Astrocyte of the hippocampus (primary cell): ENCODE results near the gene CDK5R1.

Experiments used
- DNase-seq: peaks from one replicate; pipeline ENCODE4 v3.0.0; 2011; ENCODE audit warnings: low read depth, low spot score

The CDK5R1 gene

DNA sequence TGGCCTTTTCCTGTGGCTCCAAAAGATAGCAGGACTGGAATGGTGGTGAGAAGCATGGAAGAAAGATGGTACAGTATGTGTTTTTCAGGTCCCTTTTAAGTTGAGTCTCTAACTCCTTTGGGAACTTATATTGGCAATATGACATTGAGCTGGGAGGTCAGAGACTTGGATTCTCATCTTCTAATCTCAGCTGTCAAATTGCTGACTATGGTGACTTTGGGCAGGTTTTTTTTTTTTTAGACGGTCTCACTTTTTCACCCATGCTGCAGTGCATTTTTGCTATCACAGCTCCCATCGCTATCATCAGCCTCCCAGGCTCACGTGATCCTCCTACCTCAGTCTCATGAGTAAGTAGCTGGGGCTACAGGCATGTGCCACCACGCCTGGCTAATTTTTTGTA lies 15.1 kb upstream of the CDK5R1 start:
- no peak for DNase-seq

DNA sequence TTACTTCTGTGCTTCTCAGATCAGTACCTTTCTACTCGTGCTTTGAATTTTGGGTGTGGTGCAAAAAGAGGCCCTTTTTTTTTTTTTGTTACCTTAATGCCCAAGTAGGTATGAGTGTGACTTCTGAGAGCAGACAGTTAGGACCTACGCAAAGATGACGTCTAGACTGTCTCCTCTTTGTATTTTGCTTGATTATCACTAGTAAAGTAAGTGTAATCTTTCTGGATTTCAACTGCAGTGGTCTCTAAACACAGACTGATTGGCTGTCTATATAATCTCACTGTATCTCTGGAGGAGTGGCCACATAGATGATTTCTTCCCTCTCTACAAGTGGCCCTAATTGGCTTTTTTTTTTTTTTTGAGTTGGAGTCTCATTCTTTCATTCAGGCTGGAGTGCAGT lies 11.5 kb upstream of the CDK5R1 start:
- DNase-seq: no peak

DNA sequence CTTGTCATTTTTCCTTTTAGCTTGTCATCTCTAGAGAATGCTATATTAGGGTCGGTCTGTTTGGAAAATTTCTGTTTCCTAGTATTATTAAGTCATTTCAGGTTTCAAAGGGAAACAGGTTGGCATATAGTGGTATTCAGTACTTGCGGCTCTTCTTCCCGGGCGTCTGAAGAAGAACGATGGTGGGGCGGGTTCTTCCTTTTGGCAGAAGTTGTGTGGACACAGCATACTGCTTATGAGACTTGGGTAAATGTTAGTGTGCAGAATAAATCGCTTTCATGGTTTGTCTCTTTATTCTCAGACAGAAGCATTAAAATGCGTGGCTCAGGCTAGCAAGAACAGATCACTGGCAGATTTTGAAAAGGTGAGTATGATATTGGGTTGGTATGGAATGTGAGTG lies 9.6 kb upstream of the CDK5R1 start:
- DNase-seq: no peak

DNA sequence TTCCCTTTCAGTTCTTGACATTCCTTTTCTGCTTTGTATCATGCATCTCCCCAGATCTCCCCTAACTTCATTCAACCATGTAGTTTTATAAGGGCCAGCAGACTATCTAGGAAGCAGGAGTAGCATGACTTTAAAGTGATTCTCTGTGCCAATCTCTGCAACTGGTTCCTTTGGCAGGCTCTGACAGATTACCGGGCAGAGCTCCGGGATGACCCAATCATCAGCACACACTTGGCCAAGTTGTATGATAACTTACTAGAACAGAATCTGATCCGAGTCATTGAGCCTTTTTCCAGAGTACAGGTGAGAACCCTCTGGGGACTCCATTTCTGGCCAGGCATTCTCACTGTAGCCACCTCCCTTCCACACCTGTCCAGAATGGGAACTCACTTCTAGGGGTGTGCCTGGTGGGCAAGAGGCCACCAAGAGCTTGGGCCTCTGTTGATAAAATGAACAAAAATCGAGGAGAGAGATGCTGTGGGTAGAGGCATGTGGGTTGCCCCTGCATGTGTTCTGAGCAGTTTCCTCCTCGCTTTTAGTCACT lies 7.6 kb upstream of the CDK5R1 start:
- no peak for DNase-seq

DNA sequence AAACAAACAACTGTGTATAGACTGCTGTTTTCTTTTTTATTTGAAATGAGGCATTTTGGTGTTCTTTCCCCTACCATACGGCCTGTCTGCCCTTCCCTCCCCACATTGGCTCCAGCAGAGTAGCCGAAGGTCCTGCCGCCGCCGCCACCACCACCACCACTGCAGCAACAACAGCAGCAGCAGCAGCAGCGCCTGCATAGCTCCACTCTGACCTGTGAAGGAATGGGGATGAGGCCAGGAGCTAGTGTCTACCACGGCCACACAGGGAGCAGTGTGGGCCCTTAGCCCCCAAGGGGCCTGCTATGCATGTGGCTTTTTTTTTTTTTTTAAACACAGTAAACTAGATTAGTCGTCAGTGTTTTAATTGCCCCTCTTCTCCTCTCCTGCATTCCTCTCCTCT lies 5.6 kb upstream of the CDK5R1 start:
- DNase-seq: no peak

DNA sequence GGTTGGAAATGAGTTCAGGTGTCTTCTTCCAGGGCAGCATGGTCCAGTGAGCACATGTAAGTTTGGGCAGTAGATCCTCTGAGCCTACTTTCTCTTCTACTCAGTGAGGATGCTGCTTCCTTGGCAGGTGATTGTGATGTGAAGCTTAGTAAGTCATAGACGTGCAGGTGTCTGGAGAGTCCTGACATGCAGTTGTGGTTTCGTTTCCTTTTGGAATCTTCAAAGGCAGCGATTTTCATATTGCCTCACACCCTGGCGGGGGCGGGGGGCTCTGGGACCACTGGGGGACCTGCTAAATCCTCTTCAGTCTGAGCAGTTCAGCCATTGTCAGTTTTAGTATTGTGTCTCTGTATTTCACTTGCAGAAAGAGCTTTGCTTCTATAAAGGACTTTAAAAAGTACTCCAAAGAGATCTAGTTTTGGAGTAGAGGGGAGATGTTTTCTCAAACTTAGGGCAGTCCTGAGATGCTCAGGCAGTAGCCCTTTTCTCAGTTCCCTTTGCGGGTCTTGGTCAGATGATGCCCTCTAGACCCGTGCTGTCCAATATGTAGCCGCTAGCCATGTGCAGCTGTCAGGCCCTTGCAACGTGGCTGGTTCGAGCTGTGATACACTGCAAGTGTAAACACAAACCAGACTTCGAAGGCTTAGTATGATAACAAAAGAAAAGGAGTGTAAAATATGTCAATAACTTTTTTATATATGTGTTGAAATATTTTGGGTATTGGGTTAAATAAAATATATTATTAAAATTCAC lies 4.0 kb upstream of the CDK5R1 start:
- no peak for DNase-seq

DNA sequence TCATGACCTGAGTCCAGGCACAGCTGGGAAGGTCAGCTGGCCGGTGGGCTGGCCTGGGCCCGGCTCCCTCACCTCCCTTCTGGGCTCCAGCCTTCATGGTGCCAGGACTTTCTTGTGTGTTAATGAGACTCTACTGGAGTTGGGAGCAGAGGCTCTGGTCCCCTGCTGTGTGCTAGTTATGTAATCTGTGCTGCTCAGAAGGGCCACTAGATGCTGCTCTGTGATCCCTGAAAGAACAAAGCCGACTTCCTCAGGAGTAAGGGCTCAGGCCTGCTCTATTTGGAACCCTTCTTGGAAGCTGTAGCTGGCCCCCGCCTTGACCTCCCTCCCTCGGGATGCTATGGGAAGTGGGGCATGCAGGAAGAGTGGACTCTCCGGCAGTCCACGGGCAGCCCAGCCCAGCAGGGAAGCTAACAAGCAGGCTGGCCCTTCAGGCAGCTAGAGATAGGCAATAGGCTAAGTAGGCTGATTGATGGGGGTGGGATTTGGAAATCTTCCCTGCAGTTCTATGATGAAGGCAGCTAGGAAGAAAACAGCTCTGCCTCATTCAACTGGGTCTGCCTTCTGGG lies 3.3 kb upstream of the CDK5R1 start:
- peak; percentile 86 for DNase-seq

DNA sequence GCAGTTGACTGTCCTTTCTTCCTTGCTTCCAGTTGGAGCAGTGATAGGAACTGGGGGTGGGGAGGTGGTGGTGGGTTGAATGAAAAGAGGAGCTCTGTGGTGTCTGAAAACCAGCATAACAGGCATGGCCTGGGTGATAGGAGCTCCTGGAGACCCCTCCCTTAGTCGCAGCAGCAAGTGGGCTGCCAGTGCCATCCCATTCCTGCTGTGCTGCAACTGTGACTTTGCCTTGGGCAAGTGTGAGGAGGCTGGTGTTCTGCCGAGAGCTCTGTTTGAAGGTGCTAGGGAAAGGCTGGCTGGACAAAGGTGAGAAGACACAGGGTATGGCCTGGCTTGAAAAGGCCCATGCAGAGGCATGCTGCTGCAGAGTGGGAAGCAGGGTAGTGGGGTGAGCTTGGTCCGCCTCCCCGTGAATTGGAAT lies 2.7 kb upstream of the CDK5R1 start:
- no peak for DNase-seq

DNA sequence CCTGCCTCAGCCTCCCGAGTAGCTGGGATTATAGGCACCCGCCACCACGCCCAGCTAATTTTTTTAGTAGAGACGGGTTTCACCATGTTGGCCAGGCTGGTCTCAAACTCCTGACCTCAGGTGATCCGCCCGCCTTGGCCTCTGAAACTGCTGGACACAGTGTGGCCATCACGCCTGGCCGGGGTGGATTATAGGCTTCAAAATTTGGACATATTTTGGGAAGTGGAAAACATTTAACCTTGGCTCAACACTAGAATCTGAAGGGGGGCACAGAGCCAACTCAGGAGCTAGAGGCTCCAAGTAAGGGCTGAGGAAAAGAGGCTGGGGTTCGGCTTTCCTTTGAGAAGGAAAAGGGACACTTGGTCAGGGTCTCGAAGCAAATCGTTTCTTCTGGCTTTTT lies 2.2 kb upstream of the CDK5R1 start:
- DNase-seq: no peak

DNA sequence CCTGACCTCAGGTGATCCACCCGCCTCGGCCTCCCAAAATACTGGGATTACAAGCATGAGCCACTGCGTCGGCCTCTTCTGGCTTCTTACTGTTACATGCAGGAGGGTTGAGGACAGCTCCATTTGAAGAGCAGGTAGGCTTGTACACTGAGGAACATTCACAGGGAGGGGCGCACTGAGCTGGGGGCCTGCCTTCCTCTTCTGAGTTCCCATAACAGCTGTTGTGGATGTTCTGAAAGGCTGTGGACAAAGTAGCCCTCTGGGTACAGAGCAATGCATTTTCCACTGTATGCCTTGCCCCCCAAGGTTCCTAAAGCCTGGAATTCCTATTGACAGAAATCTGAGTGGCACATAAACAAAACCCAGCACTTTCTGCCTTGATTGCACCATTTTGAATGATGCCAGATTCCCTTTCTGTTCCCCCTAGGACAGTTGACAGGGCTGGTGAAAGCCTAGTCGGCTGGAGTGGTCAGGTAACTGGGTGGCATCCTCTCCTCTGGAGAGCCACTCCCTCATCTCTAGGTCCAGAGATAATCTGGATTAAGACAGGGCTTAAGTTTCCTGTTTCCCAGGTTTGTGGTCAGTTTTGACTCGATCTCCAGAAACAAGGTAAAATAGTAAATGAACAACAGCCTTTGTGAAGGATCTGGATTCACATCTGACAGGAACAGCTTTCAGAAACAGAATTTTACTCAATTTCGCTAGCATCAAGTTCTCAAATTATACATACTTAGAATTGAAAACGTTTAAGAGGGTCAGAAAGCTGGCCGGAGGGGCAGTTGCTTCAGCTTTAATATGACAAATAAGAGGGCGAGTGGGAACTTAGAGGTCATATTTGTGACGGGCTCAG lies 1.3 kb upstream of the CDK5R1 start:
- no peak for DNase-seq

DNA sequence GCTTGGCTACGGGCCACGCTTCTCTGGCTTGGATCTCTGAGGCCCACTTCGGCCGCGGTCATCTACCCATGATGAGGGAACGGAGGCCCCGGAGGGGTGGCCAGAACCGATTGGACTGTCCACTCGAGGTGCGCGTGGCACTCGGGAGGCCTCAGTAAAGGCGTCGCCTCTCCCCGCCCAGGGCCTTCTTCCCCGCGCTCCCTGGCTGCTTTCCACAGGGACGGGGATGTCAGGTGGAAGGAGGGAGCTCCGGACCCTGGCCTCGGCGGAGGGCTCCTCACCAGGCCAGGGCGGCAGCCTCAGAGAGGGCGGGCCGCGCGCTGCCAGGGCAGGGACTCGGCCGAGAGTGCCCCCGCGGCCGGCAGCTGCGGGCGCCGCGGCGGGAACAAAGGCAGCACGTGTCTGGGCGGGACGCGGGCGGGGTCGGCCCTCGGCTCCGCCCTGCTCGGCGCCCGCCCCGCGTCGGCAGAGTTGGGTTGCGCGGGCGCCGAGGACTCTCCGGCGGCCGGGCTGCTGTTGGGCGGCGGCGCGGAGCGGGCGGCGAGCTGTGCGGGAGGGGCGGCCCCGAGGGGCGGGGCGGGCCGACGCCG lies 587 bp upstream of the CDK5R1 start:
- DNase-seq: peak; percentile 89

DNA sequence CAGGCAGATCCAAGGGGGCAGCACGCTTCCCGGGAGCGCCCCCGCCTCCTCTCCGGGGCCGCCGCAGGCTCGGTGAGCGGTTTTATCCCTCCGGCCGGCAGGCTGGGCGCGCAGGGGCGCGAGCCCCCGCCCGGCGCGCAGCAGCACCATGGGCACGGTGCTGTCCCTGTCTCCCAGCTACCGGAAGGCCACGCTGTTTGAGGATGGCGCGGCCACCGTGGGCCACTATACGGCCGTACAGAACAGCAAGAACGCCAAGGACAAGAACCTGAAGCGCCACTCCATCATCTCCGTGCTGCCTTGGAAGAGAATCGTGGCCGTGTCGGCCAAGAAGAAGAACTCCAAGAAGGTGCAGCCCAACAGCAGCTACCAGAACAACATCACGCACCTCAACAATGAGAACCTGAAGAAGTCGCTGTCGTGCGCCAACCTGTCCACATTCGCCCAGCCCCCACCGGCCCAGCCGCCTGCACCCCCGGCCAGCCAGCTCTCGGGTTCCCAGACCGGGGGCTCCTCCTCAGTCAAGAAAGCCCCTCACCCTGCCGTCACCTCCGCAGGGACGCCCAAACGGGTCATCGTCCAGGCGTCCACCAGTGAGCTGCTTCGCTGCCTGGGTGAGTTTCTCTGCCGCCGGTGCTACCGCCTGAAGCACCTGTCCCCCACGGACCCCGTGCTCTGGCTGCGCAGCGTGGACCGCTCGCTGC lies 832 bp downstream of the CDK5R1 start:
- DNase-seq: peak; percentile 52

DNA sequence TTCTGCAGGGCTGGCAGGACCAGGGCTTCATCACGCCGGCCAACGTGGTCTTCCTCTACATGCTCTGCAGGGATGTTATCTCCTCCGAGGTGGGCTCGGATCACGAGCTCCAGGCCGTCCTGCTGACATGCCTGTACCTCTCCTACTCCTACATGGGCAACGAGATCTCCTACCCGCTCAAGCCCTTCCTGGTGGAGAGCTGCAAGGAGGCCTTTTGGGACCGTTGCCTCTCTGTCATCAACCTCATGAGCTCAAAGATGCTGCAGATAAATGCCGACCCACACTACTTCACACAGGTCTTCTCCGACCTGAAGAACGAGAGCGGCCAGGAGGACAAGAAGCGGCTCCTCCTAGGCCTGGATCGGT lies 1.4 kb downstream of the CDK5R1 start:
- no peak for DNase-seq

DNA sequence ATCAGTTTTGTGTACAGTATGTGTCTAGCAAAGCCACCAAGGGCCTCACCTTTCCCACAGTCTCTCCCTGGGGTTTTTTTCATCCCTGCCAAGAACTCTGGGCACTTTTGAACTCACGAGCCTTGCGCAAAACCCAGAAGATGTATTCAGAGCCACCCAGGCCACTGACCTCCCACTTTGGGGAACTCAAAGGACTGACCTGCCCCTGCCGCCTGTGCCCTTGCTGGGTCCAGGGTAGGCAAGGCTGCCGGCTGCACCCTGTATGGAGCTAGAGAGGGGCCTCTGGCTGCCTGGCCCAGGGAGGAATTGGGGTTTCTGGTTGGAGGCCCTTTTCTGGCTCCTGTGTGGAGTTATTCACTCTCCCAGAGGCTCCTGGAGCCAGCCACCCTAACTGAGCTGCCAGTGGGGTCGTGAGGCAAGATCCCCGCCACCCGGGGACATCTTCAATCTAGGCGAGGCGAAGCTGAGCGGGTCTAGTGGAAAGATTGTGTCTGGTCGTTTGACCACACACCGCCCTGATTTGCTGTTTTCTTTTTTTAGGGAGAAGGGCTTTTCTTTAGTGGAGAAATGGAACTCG lies 1.9 kb downstream of the CDK5R1 start:
- no peak for DNase-seq

DNA sequence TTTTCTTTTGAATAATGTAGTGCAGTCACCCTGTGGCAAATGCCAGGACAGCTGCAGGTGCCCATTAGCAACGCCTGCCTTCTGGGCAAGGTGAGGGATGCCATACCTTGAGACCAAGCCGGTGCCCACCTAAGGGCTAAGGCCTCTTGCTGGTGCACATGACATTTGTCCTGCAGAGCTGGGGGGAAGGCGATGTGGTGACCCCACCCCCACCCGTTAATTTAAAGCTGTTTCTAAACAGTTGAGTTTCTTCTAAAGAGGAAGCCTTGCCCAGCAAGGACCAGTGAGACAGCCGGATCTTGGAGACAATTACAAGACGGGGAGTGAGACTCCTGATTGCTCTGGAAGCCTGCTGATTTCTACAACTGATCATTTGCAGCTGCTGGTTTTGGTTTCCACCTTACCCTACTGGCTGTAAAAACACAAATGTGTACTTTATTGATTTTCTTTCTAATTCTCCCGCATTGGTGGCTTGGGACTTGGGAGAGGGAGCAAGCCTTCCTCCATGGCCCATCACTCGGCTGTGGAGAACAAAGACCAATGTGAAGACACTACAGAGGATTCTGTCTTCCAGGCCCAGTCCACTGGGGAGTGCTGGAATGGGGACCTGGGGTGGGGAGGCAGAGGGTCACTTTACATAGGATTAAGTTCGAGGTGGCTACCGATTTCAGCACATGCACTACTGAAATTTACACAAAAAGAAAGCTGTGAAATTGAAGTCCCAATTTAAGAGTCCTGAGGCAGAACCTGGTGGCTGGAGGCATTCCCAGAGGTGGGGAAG lies 2.7 kb downstream of the CDK5R1 start:
- no peak for DNase-seq

DNA sequence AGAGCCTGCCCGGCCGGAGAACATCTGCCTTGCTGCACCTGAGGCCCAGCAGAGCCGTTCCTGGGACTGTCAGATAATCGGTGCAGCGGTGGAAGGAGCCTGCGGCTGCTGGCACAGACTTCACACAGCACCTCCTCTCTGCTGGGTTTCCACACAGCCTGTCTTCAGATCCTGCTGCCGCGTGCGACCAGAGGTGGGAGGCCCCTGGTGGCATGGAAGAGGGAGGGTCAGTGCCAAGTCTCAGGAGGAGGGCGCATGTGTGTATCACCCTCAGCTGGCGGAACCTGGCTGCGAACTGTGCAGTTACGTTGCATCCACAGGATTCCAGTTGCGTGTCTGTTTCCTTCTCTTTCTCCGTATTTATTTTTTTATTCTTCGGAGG lies 3.3 kb downstream of the CDK5R1 start:
- DNase-seq: peak; percentile 45

DNA sequence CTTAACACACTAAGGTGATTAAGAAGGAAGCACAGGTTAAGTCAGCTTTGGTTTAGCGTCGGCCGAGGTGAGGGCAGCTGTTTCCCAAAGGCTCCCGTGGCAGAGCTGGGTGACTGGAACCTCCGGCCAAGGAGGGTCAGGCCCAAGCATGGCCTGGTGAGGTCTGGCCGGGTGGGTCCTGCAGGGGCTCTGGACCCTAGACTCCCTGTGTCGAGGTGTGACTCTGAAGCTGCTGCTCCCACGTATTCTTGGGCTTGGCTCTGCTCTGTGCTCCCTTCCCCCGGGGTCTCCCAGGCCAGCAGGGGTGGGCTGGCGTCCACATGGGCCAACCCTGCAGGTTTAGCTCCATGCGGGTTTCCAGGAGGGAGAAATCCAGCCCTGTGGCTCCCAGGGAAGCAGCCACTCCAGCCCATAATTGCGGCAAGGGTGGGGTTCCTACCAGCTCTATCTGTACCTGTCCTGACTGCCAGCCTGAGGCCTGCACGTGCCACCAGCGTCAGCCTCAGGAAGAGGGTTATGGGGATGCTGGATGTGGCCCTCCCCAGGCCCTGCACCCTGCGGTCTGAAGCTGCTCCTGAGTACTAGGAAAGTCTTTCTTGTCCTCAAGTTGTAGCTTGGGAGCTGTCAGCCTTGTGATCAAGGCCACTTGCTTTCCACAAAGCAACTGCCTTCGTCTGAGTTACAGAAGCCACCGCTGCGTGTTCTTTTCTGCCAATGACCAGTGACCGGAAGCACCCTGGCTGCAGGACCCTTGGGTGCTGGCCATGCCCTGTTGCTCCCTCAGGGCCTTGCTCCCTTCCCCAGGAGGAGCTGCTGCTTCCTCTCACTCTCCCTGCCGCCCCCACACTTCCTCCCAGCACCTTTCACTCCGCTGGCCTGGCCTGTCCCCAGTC lies 4.8 kb downstream of the CDK5R1 start:
- no peak for DNase-seq

DNA sequence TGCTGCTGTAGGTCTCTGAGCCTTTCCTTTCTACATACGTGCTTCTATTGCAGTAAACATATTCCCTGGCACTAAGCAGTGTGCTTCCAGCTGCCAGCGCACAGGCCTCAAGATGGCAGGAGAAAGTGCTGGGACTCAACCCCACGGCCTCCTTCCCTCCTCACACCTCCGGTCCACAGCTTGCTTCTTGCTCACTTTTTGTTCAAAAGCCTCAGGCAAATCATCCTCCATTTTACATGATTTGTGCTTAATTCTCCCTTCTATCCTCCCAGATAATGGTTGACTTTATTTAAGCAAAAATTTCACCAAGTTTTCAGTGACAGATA lies 5.4 kb downstream of the CDK5R1 start:
- DNase-seq: no peak

DNA sequence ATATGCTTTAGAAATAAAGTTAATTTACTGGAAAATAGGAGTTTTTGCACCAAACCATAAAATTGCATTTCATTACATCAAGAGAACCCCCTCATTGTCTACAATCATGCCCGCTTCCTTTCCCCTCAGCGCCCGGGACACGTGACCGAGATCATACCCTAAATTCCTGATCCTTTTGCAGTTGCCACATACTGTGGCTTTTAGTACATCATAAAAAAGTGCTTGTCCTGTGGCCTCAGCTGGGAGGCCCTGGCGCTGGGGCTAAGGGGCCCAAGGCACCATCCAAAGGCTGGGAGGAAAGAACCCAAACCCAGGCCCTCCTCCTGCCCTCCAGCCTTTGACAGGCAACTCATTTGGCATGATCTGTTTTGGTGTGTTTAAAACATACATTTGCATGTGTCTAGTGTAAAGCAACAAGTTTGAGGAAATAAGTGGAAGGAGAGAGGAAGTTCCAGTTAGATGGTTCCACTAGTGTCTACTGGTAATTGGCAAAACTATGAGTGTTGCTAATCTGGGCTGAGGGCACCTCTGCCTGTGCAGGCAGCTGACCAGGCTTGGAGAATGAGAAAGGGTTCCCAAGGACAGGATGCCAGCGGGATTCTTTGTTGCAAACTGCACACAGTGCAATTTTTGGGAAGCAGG lies 6.0 kb downstream of the CDK5R1 start:
- DNase-seq: no peak
